CD14-positive monocyte (primary cell): ENCODE measurements around the gene MIA2. TPM values are rescaled to one million over a fixed set of nuclear protein-coding genes. Genes with fewer than 3 reads are reported as not detected.

Source experiments
- DNase-seq, 3 donors: peaks; one replicate each; pipeline ENCODE4 v3.0.0-alpha.2; 2011 to 2022
- H2AFZ ChIP-seq: 2 replicates; pipeline ENCODE4 v1.6.0; 2012; ENCODE audit warnings: mild to moderate bottlenecking, low read depth, low read length, inconsistent platforms; ENCODE audit not compliant: insufficient read depth, poor library complexity, severe bottlenecking
- H3K27ac ChIP-seq, 2 donors: 1 replicate in 1 of 2; 2 replicates in 1 of 2; pipeline ENCODE4 v1.5.1; 2012 to 2013; ENCODE audit warnings: low read length in 2 of 2, control low read depth in 1 of 2, inconsistent platforms in 1 of 2, low read depth in 1 of 2, mild to moderate bottlenecking in 1 of 2
- H3K27me3 ChIP-seq, 2 donors: one replicate each; pipeline versions ENCODE4 v1.6.0 to v1.6.1; 2011 to 2013; ENCODE audit warnings: low read length in 2 of 2; ENCODE audit not compliant: control insufficient read depth in 2 of 2, insufficient read depth in 2 of 2
- H3K36me3 ChIP-seq, 2 donors: replicated peaks in 1 of 2; 1 replicate in 1 of 2; 2 replicates in 1 of 2; pipeline versions ENCODE4 v1.5.1 to v1.6.1; 2012 to 2013; ENCODE audit warnings: low read length in 2 of 2, control low read depth in 1 of 2, inconsistent platforms in 1 of 2, mild to moderate bottlenecking in 1 of 2; ENCODE audit not compliant: insufficient read depth in 2 of 2, control insufficient read depth in 1 of 2
- H3K4me1 ChIP-seq, 2 donors: 1 replicate in 1 of 2; 2 replicates in 1 of 2; pipeline versions ENCODE4 v1.5.1 to v1.6.1; 2012 to 2013; ENCODE audit warnings: low read length in 2 of 2, control low read depth in 1 of 2, inconsistent platforms in 1 of 2, mild to moderate bottlenecking in 1 of 2, moderate library complexity in 1 of 2; ENCODE audit not compliant: insufficient read depth in 2 of 2, control insufficient read depth in 1 of 2
- H3K4me2 ChIP-seq: replicated peaks from 2 replicates; pipeline ENCODE3; 2012; ENCODE audit warnings: low read length, moderate library complexity, mild to moderate bottlenecking; ENCODE audit not compliant: poor library complexity, severe bottlenecking; ENCODE audit errors: extremely low read depth
- H3K4me3 ChIP-seq, 3 experiments: fragments of 200-600 bp in 1 of 3; sonication (generic) in 1 of 3; replicated peaks in 1 of 3; 1 replicate in 2 of 3; 2 replicates in 1 of 3; pipeline ENCODE4 v1.5.1; 2011 to 2013; ENCODE audit warnings: low read length in 3 of 3, mild to moderate bottlenecking in 3 of 3, control low read depth in 2 of 3, low read depth in 2 of 3, inconsistent platforms in 1 of 3, moderate library complexity in 1 of 3
- H3K79me2 ChIP-seq: 2 replicates; pipeline ENCODE4 v1.6.0; 2012; ENCODE audit warnings: mild to moderate bottlenecking, control low read depth, inconsistent platforms, low read length, moderate library complexity; ENCODE audit not compliant: insufficient read depth
- H3K9ac ChIP-seq: 2 replicates; pipeline ENCODE4 v1.6.0; 2017; ENCODE audit warnings: low read length, mild to moderate bottlenecking; ENCODE audit not compliant: insufficient read depth, poor library complexity, severe bottlenecking
- H3K9me3 ChIP-seq, 2 donors: replicated peaks in 1 of 2; 1 replicate in 1 of 2; 2 replicates in 1 of 2; pipeline versions ENCODE4 v1.5.1 to v1.6.1; 2012 to 2013; ENCODE audit warnings: low read length in 2 of 2, control low read depth in 1 of 2; ENCODE audit not compliant: control insufficient read depth in 1 of 2, insufficient read depth in 1 of 2
- H4K20me1 ChIP-seq: 2 replicates; pipeline ENCODE4 v1.6.0; 2012; ENCODE audit warnings: mild to moderate bottlenecking, low read length, control low read depth, moderate library complexity; ENCODE audit not compliant: insufficient read depth
- H3K27ac Mint-ChIP-seq, 7 donors: one replicate each; pipeline ENCODE4 v1.8.0; 2020; ENCODE audit warnings: mild to moderate bottlenecking in 7 of 7, mixed read lengths in 7 of 7, moderate library complexity in 6 of 7, inconsistent platforms in 2 of 7
- H3K27me3 Mint-ChIP-seq, 3 donors: one replicate each; pipeline ENCODE4 v1.8.0; 2021 to 2022; ENCODE audit warnings: low read depth in 3 of 3, mild to moderate bottlenecking in 3 of 3, mixed read lengths in 3 of 3, moderate library complexity in 3 of 3, inconsistent platforms in 1 of 3
- H3K36me3 Mint-ChIP-seq, 2 donors: one replicate each; pipeline ENCODE4 v1.8.0; 2020; ENCODE audit warnings: mixed read lengths in 2 of 2, inconsistent platforms in 1 of 2, mild to moderate bottlenecking in 1 of 2
- H3K4me1 Mint-ChIP-seq: one replicate; pipeline ENCODE4 v1.8.0; 2020; ENCODE audit warnings: mild to moderate bottlenecking, mixed read lengths
- H3K4me3 Mint-ChIP-seq, 2 donors: one replicate each; pipeline ENCODE4 v1.8.0; 2020; ENCODE audit warnings: mild to moderate bottlenecking in 2 of 2, mixed read lengths in 2 of 2, moderate library complexity in 1 of 2
- H3K9me3 Mint-ChIP-seq, 7 donors: one replicate each; pipeline ENCODE4 v1.8.0; 2020 to 2022; ENCODE audit warnings: mixed read lengths in 7 of 7, mild to moderate bottlenecking in 6 of 7, moderate library complexity in 6 of 7, inconsistent platforms in 2 of 7
- WGBS: methylation state at CpG from one replicate; pipeline ENCODE4 v1.1.5; 2013; ENCODE audit warnings: missing lambda C conversion rate; ENCODE audit not compliant: insufficient coverage; 5-methylcytosine and 5-hydroxymethylcytosine counted together
- intact Hi-C, 2 donors: fragments of 100-400 bp; cut with micrococcal nuclease; formaldehyde crosslinking; loops; one replicate each; pipeline versions ENCODE4 v1.15.0 to v1.15.1; 2023
- polyA plus RNA-seq, 3 donors: library from polyadenylated mRNA; depleted of rRNA in 1 of 3; unstranded in 2 of 3; stranded (reverse) in 1 of 3; fragments of 300-500 nt in 2 of 3; fragments of >200 nt in 1 of 3; fragmentation: Illumina TruSeq in 2 of 3; gene quantifications; 1 replicate in 2 of 3; 2 replicates in 1 of 3; pipeline ENCODE4 v1.2.3, GENCODE V29; 2012 to 2021
- TF ChIP-seq, protein P1 (sequence below): fragments of 200-600 bp; IDR thresholded peaks from one replicate; pipeline ENCODE4 v1.8.0; 2022; ENCODE audit warnings: antibody characterized with exemption, mild to moderate bottlenecking

MIA2 gene
- polyA plus RNA-seq, 3 donors: 19.1 to 24.6 (median 20.0) TPM

DNA sequence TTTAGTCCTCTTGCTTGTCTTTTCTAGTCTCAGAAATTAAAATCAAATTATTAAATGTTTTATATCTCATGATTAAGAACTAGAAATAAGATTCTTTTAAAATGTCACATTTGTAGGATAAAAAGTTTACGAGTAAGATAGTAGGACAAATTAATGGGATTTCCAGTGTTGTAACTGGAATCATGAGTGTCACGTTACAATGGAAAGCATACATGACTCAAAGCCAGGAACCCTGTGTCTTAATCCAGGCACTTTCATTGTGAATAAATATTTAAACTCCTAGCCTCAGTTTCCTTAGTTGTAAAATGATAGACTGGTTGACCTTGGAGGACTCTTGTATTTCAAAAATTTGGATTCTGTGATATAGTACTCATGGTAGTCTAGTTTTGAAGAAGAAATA lies 84.9 kb downstream of the MIA2 start:
- H3K4me3 Mint-ChIP-seq: no peak overlapping the region
- H3K27me3 Mint-ChIP-seq: peaks cover 0 to 1% (median 0%) of the 10 kb centered on the region in 3 donors
- Histone ChIP-seq H3K79me2 (no peaks in the 10 kb centered on the region), H4K20me1 (no peaks in the 10 kb centered on the region), H2AFZ (no peak overlapping the region), H3K9ac (no peak overlapping the region), H3K9me3 (no peaks in the 10 kb centered on the region), H3K36me3 (peaks cover 77 to 86% of the 10 kb centered on the region in 2 donors), H3K4me1 (no peaks in the 10 kb centered on the region), H3K27ac (no peak overlapping the region), H3K4me3 (no peak overlapping the region), H3K4me2 (no peak overlapping the region), H3K27me3 (no peaks in the 10 kb centered on the region)
- 100% methylated on average over 2 of the region's 2 CpGs for WGBS
- no peak for DNase-seq
- TF ChIP-seq, protein P1, sequence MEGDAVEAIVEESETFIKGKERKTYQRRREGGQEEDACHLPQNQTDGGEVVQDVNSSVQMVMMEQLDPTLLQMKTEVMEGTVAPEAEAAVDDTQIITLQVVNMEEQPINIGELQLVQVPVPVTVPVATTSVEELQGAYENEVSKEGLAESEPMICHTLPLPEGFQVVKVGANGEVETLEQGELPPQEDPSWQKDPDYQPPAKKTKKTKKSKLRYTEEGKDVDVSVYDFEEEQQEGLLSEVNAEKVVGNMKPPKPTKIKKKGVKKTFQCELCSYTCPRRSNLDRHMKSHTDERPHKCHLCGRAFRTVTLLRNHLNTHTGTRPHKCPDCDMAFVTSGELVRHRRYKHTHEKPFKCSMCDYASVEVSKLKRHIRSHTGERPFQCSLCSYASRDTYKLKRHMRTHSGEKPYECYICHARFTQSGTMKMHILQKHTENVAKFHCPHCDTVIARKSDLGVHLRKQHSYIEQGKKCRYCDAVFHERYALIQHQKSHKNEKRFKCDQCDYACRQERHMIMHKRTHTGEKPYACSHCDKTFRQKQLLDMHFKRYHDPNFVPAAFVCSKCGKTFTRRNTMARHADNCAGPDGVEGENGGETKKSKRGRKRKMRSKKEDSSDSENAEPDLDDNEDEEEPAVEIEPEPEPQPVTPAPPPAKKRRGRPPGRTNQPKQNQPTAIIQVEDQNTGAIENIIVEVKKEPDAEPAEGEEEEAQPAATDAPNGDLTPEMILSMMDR: no peak
- intact Hi-C loops: no loop called here
- H3K36me3 Mint-ChIP-seq: peaks cover 56 to 71% of the 10 kb centered on the region in 2 donors
- H3K4me1 Mint-ChIP-seq: no peaks in the 10 kb centered on the region
- H3K9me3 Mint-ChIP-seq: no peaks in the 10 kb centered on the region
- peak overlapping the region in 1 of 7 donors; percentile 52 for H3K27ac Mint-ChIP-seq

DNA sequence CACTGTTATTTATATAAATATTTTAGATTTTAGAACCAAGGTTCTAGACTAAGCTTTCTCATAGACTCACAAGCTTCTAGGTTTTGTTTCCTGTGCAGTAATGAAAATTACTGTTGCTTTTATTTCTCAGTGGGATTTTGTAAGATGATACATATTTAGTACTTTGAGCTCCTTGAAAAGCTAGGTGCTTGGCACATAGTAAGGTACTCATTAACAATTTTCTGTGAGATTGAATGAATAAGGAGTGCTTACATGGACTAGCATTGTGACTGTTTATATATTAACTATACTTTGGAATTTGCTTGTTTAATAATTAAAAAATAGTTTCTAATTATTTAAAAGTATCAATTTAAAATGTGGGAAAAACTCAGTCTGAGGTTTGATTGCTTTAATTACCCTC lies 85.7 kb downstream of the MIA2 start:
- Histone ChIP-seq H3K79me2 (no peaks in the 10 kb centered on the region), H3K9ac (no peak overlapping the region), H2AFZ (no peak overlapping the region), H3K4me2 (no peak overlapping the region), H3K27me3 (no peaks in the 10 kb centered on the region), H4K20me1 (no peaks in the 10 kb centered on the region), H3K4me3 (no peak overlapping the region), H3K27ac (no peak overlapping the region), H3K36me3 (peaks cover 79 to 86% of the 10 kb centered on the region in 2 donors), H3K9me3 (no peaks in the 10 kb centered on the region), H3K4me1 (no peaks in the 10 kb centered on the region)
- Mint-ChIP-seq H3K9me3 (no peaks in the 10 kb centered on the region), H3K27ac (no peak overlapping the region), H3K4me1 (no peaks in the 10 kb centered on the region), H3K27me3 (peaks cover 0 to 1% (median 0%) of the 10 kb centered on the region in 3 donors), H3K4me3 (no peak overlapping the region), H3K36me3 (peaks cover 57 to 66% of the 10 kb centered on the region in 2 donors)
- no peak for DNase-seq
- TF ChIP-seq, protein P1: no peak
- intact Hi-C loops: no loop called here
